GM11168 (cell line): Measurements from ENCODE around the gene NME4.

Experiments used
- in situ Hi-C: fragments of 300-500 bp; cut with MboI; formaldehyde crosslinking; loops from one replicate; pipeline ENCODE4 v1.12.0; 2022; ENCODE audit warnings: low sequenced_read_pairs; ENCODE audit not compliant: unreplicated experiment

Gene NME4

GRCh38 chr16:424033-424622 lies 27.1 kb downstream of the NME4 start:
- in situ Hi-C loops: no loop called here

GRCh38 chr16:424623-425081 lies 27.7 kb downstream of the NME4 start:
- in situ Hi-C loops: no loop called here

DNA sequence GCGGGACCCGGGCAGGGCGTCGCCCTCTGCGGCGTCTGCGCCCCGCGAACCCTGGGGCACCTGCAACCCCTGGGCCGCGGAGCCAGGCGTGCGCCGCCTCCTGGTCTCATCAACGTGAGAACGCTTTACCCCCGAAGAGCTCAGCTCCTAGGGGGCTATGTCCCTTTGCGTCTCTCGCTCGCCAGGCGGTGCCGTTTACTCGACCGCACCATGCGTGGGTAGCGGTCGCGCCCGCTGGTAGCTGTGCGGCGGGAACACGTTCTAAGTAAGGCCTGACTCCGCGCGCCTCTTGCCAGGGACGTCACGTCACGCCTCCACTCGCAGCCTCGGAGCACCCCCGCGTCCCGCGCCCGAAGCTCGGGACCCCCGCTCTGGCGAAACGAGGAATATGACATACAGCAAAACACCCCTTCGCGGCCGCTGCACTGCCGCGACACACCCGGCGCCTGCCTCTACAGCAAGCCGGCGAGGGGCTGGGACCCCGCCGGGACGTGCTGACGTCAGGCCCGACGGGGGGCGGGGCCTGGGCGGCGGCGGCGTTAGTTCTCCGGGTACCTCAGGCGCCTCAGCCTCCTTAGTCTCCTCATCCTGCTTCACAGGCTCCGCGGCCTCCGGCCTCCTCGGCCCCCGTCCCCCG lies 28.2 kb downstream of the NME4 start, which contains the start of gene RAB11FIP3:
TSS of gene RAB11FIP3 (plus strand) at position 568 of the 637 bp plus-strand sequence. CDS start 358 bp downstream, outside the sequence.
- in situ Hi-C loops: no loop called here

- in situ Hi-C loops: no loop called here
Observed at GRCh38 chr16:425740-426114, 28.7 kb downstream of the NME4 start.

GRCh38 chr16:426115-426905 lies 29.3 kb downstream of the NME4 start:
- in situ Hi-C loops: no loop called here

DNA sequence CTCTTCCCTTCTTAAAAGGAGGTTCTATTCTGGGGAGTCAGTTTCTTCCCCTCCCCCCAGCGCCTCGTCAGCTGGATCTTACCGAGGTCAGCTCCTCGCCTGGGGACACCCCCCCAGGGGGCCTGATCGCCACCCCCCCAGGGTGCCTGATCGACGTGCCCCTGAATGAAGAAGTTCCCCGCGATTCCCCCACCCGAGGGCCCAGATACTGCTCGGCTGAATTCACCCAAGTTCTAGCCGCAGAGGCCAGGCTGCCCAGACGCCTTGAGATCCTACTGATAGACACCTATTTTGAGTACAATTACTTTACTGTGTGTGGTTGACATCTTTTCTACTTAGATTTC lies 29.9 kb downstream of the NME4 start:
- in situ Hi-C loops: no loop called here

- in situ Hi-C loops: no loop called here
Observed at GRCh38 chr16:427250-427649, 30.3 kb downstream of the NME4 start.

- in situ Hi-C loops: no loop called here
Observed at GRCh38 chr16:430904-431303, 33.9 kb downstream of the NME4 start.

DNA sequence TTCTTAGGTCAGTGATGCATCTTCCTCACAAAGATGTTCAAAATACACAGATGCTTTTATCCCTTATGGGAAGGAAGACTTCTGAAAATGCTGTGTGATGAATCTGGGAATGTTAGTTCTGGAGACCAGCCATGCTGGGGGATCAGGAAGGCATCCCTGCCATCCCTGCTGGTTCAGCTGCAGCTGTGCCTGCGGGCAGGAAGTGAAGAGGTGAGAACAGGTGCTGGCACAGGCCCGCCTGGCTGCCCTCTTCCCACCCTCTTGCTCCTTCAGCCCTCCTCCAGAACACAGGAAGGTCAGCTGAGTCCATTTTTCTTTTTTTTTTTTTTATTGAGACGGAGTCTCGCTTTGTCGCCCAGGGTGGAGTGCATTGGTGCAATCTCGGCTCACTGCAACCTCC lies 43.6 kb downstream of the NME4 start:
- in situ Hi-C loops: no loop called here

DNA sequence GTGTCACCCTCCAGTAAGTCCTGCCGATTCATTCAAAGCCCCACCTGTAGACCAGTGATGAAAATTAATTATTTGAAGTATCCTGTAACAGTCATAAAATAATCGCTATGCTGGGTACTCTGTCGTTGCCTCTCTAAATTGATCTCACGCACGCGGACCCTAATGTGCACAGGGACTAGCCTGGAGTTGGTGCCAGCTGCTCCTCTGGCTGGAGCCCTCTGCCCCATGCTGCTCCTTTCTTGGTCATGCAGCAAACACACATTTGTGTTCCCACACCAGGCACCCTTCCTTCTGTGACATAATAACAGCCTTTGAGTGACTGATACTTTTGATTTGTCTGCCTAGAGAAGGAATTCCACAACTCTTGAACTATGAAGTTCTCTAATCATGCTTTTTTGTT lies 44.4 kb downstream of the NME4 start:
- in situ Hi-C loops: no loop called here

DNA sequence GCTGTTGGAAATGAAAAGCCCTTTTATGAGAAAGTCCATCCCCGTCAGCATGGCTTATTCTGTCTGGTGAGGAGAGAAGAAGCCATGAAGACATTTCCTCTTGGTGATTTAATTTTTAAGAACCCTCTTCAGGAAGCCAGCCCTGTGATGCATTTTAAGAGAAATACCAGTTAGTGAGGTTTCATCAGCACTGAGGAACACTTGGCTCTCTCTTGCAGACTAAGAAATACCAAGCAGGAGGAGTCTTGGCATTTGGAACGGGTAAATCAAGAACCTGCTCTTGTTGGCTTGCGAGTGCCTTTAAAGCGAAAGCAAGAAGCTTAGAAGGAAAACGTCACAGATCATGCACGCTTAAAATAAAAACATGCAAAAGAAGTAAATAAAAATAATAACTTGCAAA lies 46.0 kb downstream of the NME4 start:
- in situ Hi-C loops: no loop called here

DNA sequence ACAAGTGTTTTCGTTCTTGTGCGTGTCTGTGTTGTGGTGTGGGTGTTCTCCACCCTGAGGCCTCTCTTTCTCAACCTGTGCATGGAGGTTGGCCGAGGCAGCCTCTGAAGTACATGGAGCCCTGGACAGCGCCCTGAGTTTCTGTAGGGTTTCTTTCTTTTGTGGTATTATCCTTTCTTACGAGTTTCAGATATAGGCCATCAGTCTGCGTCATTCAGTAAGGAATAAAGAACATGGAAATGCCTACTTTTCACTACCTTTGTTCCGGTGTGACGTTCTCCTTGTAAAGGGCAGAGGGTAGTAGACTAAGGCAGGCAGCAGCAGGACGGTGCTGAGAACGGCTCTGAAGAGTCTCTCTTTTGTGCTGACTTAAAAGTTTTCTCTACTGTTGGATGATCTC lies 47.0 kb downstream of the NME4 start:
- in situ Hi-C loops: no loop called here

DNA sequence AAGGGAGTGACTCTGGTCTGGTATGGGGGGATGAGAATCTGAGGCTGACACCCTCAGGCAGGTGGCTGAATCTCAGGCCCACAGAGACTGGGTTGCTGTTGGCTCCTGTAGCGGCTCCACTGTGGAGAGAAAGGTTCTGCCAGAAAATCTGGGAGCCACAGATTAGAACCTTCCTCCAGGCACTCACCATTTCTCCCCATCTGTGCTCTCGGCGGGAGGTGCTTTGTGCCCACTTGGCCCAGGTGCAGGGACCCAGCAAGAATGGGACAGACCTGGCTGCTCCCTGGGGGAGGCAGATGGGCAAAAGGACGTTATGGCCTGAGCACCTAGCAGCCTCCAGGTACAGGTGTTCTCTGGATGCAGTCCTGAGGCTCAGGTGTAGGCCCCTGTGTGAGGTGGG lies 48.6 kb downstream of the NME4 start:
- in situ Hi-C loops: no loop called here
